NK-92 treated with Interleukin-12 subunit alpha and Interleukin-12 subunit beta, amount 100 ng/mL, for 24 hours (cell line): Measurements from ENCODE around the gene FAM83F.

Experiments used
- DNase-seq: peaks from one replicate; lab custom pipeline; 2025; lab: John Stamatoyannopoulos, UW

The FAM83F gene

DNA sequence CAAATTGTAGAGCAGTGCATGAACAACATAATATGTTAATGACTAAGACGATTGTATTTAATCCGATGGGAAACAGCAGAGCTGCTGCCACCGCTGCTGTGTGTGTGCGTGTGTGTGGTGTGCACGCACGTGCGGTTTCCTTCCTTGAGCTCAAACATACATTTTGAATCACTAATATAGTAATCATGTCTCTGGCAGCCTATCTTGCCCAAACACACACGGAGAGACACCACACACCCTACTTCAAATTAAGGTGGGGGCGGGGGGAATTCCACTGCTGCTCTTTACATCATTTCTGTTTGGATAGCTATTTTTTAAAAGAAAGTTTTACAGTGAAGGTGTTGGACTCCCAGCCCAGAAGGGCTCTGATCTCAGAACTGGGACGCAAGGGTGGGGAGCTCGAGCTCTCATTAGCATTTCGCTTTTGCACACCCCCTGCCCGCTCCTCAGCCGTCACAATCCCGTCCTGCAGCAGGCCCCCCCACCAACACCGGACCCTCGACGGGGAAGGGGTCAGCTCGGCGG is 651 bp upstream of the FAM83F start:
- no peak for DNase-seq

DNA sequence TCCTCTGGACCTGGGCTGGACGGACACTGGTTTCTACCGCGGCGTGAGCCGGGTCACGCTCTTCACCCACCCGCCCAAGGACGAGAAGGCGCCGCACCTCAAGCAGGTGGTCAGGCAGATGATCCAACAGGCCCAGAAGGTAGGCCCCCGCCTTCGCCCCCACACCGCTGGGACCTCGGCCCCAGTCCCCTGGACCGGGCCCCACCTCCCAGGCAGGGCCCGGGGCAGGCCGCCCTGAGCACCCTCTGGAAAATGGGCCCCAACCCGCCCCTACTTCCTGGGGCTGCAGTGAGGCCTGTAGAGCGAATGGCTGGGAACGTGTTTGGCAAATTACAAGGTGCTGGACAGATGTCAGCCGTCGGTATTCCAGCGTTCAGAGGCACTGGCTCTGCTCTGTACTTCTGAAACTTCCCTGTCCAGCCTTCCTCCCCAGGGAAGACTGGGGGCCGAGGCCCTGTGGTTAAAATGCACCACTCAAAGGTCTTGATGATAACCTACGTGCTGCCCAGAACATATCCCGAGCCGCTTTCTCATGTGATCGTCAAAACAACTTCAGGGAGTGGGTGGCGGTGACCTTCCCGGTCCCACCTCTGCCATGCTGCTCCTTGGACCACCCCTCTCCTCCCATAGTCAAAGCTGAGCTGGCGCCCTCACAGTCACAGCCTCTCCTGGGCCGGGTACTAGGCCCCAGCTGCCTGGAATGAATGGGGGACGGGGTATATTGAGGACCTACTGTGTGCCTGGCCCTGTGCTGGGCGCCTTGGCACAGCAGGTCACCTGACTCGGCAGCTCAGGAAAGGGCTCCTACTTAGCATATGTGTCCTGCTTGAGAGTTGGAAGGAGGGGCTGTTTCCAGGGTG is 869 bp downstream of the FAM83F start:
- no peak for DNase-seq

DNA sequence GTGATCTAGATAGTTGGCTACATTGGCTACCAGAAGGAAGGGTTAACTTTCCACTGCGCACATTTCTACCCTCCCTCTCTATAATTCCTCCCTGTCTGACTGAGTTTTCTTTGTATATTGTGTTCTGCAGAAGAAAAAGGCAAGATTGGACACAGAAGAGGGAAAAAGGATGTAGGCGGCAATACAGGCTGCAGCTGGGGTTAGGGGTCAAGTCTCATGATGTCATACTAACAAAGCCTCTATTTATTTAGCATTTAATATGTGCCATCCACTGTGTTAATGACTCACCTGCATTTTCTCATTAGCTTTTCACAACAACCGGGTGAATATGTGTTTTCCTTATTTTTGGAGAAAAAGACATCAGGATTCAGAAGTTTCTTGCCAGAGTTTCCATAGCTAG is 2.0 kb downstream of the FAM83F start:
- DNase-seq, result no peak

DNA sequence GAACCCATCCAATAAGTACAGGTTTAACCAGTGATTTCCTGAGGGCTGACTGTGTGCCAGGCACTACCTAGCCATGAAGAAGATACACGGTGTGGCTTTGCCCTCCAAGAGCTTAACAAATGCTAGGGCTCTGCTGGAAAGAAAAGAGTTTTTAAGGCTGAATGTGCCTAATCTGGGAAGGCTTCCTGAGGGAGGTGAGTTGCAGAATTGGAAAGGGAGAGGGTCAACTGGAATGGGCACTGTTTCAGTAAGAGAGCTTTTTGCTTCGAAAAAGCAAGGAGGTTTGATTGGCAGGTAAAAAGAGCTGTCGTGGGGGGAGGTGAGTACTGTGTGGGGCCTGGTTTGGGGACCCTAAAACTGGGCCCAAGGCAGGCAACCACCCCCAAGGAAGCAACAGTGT is 2.7 kb downstream of the FAM83F start:
- DNase-seq, result no peak

DNA sequence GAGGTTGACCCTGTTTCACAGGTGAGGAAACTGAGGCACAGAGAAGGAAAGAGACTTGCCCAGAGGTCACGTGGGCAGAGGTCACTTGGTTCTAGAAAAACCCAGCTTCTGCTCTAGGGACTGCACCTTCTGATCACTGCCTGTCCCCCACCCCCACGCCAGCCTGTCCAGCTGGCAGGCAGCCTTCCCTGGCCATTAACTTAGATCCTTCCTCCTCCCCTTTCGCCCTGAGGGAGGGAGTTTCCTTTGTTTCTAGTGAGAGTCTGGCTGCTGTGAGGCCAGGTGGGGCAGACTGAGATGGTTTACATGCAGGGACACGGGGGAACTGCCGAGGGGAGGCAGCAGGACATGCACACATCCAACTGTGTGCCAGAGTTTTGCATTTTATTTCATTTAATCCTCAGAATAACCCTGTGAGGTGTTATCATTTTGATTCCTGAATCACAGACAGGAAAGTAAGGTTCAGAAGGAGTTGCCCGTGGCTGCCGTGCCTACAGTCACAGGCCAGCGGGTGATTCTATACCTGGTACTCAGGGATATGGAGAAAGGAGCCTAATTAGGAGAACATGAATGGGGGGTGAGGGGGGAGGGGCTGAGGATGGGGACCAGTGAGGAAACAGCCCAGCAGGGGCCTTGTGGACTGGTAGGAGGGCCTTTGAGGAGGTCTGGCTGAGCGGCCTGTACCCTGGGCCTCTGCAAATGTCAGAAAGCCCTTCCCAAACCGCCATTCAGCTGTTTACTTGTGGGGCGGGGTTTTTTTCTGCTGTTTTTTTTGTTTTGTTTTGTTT is 3.4 kb downstream of the FAM83F start:
- no peak for DNase-seq

DNA sequence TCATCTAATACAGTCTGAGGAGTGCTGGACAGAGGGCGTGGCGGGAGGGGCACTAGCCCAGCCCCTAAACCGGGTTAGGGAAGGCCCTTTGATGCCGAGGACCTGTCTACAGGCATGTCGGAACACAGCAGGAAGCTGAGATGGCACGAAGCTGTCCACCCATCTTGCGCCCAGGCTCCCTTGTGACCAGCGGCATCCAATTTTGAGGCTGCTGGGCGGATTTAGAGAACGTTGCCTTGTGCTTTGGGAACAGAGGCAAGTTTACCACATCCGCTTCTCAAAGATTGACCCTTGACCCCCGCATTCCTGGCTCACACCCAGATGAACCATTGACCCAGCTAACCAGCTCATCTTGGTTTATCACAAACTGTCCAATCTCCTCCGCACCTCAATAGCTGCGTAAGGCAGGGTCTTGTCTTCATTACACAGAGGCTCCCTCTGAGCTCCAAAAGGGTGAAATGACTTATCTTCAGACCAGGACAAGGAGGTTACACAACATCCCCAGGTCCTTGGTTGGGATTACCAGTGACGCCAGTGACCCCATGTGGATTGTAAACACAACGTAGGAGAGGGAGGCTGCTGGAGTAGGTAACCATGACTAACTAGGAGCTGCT is 4.5 kb downstream of the FAM83F start:
- no peak for DNase-seq

DNA sequence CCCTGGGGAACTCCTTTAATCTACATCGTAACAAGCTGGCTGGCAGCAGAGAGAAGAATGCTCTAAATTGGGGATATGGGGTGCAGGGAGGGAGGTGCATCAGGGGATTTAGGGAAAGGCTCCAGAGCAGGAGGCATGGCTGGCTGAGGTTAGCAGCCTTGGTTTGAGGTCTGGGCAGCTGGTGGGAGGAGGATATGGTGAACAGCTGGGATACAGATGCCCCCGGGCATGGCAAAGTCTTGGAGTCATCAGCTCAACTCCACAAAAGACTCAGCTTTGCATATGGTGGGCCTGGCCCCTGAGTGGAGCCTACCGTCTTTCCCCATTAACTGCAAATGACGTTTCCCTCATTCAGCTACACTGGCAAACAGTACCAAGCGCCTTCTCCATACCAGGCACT is 5.4 kb downstream of the FAM83F start:
- DNase-seq, result no peak

DNA sequence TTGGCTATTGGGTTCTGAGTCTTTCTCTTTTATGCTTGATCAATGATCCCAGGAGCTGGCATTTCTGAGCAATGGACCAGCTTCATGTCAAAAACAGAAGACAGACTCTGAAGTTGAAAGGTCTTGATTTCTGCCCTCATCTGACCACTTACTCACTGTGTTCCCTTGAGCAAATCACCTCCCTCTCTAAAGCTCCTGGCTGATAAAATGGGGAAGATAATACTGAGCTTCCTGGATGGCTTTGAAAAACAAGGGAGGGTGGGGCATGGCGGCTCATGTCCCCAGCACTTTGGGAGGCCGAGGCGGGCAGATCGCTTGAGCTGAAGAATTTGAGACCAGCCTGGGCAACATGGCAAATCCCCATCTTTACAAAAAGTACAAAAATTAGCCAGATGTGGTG is 6.4 kb downstream of the FAM83F start:
- DNase-seq, result no peak

DNA sequence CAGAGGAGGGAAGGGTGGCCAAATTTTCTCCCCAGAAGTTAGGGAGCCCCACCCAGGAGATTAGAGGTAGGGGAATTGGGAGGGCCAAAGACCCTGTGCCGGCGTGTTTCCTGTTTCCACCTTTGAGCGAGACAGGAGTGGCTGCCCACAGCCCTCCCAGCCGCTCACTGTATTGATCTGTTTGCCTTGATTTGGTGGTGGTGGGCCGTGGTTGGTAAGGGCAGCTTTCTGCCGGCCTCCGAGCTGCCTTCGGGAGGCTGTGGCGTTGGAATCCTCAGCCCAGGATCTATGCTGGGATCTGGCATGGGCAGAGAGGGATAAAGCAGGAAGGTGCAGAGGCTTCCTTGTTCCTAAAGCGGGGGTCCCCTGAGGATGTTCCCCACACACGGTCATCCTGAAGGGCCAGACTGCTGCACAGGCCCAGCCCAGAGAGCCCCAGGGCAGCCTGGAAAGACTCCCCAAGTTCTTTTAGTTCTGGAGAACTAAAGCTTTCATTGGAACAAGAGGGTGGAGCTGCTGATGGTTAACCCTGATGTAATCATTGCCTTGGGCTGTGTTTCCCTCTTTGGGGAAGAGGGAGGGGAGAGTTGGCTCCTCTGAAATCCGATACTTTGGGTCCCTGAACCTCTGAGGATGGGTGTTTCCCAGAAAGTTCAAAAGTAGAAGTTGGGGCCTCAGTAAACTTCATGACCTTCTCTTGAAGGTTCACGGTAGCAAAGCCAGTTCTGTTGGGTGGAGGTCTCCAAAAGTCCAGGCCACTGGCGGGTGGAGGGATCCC is 7.2 kb downstream of the FAM83F start:
- DNase-seq, result no peak

DNA sequence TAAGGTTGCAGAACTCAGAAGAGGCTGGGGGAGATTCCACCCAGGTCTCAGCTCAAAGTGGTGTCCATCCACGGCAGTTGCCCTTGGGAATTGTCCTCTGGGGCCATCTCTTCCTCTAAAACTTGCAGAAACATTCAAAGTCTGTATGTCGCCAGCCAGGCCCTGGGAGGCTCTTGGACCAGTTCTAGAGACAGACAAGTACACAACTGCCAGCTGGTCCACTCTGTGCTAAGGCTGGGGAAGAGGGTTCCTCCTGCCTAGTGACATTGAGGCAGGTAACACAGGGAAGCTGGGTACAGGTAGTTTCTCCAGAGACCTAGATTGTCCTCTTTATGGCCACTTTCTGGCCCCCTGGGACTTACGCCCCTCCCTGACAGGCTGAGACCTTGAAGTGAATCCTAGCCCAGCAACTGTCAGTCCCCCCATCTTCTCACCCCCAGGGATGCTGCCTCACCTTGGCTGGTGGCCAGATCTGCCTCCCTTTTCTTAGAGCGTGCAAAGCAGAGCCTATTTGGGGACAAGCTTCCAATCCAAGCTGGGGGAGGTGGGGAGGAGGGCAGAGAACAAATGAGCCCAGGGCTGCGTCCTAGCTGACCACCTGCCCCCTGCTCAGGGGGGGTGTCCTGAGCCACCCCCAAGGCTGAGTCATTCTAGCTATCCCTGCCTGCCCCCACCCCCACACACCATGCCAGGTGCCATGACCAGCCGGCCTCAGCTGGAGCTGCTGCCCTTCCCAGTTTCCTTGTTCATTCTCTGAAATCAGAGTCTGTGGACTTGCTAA is 8.4 kb downstream of the FAM83F start:
- DNase-seq, result no peak

DNA sequence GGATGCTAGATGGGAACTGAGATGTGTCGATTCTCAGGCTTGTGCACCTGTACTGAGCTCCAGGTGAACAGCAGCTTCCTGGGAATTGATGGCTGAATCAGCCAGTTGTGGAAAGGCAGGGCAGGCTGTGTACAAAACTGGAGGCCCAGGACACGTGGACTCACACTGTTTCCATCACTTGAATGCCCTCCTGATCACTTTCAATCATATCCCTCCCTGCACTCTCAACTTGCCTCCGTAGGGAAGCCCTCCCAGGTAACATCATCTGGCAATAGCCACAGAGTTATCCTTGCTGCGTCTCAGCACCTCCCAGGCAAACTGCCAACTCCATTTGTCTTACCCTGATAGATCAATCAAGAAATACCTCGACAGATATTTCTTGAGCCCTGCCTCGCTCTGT is 10.1 kb downstream of the FAM83F start:
- DNase-seq, result no peak

DNA sequence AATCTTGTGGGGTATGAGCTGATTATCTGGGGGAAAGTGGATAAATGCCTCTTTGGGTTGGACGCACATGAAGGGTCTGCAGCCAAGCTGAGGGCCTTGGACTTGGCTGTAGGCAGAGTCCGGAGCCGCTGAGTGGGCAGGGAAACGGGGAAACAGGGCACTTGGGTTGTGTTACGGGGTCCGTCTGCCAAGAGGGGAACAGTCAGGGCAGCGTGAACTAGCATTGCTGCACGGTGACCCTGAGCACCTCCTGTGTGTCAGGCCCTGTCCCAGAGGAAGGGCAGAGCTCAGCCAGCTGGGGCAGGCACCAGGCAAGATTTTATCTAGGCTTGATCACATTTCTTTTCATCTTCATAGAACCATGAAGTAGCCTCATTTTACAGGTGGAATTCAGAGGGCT is 11.9 kb downstream of the FAM83F start:
- no peak for DNase-seq

DNA sequence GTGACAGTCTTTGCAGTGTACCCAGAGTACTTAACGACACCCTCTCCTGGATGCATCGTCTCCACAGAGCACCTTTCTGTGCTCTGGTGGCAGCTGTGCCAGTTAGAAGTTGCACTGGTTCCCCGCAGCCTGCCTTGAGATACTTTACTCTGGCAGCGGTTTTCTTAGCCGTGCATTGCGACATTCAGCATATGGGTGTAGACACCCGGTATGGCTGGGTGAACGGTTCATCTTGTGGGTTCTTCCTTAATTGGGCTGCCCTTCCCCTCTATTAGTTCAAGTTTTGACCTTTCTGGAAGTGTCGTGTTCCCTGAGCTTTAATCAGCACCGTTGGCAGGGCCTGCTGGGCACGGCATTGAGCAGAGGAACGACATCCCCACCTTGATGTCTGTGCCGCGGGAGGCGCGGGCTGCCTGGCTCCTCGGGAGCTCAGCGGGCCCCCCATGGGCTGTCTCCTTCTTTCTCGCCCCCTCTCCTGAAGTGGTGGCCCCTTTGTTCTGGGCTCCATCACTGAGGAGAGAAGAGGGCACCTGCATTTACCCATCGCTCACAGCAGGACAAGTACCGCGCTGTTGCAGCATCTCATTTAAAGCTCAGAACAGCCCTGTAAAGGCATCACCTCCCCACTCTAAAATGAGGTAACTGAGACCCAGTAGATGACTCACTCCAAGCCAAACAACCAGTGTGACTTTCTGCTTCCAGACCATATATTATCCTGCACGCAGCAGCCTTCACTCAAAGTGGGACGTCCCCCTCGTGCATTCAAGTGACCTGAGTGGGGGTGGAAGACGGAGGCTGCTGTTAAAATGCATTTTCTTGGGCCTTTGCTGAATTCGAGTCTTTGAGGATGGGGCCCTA is 13.3 kb downstream of the FAM83F start:
- no peak for DNase-seq

DNA sequence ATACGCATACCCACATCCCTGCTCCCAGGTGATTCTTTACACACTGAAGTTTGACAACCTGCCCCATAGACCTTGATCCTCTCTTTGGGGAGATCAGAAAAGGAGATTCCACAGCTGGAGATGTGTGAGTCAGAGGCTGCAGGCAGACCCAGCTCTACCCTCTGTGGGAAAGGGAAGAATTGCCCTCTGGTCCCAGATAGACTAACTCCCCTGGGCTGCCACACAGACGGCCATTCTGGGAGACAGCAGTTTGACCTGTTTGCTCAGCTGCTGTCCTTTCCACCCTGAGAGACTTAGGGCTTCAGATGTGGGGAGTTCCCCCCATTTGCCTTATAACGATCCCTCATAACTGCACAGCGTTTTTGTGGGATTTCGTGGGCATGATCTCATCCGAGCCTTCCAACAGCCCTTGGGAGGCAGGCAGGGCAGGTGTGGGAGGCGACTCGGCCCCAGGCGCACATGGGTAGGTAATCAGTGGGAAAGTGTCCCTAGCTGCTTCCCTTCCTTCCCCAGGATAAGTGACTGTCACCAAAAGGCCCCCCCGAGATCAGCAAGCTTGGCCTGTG is 14.1 kb downstream of the FAM83F start:
- DNase-seq, result no peak

DNA sequence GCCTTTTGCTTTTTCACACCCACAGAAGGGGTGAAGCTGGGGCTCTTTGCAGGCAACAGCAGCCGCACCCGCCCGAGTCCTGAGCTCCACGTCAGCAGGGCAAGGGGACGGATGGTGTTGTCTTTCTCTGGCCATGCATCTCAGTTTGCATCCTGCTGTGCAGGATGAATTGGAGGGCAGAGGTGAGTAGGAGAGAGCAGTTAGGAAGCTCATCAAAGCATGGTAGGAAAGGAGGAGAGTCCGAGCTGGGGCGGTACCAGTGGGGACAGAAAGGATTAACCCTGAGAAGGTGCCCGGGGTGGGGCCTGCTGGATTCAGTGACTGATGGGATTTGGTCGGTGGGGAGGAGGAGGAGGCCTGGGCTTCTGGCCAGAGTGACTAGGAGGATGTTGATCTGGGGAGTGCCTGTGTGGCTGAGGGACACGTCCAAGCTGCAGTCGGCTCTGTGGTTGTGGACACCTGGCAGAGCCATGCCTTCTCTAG is 14.6 kb downstream of the FAM83F start:
- DNase-seq, result no peak

DNA sequence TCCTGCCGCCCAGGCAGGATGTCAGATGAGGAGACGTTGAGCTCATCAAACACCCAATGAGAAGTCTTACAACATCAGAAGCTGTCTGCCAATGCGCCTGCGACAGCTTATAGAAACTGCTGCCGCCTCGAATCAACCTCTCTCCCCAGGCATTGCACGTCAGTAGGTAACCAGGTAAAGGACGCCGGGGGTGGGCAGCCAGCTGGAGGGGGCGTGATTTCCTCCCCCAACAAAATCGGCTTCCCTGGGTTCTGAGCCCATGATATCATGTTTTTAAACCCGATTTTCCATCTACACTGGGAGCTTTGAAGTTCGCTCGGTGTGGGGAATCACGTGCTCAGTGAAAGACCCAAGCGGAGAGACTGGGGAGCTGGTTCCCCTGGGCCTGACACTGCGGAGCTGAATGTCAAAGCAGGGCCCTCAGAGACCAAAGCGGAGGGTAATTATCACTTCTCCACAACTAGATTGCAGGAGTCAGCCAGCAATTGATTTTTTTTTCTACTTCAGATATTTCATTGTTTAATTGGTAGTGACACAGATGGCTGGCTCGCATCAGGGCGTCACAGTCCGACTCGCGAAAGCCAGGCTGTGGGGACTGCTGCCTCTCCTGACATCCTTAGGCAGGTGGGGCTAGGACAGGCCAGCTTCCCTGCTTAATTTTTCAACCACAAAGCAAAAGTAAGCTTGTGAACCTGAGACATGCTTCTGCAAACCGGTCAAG is 15.4 kb downstream of the FAM83F start:
- no peak for DNase-seq

DNA sequence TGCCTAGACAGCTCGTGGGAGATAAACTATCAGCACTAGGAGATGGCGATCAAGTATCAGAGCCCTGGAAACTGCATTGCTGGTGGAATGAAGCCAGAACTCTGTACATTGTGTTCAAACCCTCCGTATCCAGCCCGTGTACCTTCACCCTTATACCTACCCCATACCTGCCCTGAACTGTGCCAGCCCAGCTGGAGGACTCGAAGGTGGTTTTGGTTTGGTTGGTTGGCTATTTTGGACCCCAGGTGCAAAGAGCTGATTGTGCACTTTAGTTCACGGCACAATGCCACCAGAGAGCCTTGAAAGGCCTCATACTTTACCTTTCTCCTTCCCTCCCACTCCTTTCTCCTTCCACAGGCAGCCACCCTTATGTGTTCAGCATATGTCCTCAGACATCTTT is 16.0 kb downstream of the FAM83F start:
- DNase-seq, result no peak

DNA sequence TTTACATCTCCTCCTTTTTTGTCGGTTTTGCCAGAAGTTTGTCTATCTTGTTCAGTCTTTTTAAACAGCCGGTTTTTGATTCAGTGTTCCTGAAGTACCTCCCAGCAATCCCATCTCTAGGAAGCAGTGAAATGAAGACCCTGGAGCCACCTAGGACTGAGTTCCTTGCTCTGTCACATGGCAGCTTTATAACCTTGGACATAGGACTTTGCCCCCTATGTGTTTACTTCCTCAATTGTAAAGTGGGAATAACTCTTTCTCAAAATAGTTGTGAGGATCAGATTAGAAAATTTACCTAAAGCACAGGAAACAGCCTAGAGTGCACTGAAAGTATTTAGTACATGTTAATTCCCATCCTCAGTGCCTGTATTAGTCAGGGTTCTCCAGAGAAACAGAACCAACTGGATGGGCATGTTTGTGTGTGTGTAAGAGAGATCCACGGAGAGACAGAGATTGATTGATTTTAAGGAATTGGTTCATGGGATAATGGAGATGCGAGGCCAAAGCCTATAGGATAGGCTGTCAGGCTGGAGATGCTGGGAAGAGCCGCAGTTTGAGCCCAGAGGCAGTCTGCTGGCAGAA is 20.0 kb downstream of the FAM83F start:
- DNase-seq, result no peak
